Measurements from ENCODE around the gene UPK2.

The UPK2 gene

DNA sequence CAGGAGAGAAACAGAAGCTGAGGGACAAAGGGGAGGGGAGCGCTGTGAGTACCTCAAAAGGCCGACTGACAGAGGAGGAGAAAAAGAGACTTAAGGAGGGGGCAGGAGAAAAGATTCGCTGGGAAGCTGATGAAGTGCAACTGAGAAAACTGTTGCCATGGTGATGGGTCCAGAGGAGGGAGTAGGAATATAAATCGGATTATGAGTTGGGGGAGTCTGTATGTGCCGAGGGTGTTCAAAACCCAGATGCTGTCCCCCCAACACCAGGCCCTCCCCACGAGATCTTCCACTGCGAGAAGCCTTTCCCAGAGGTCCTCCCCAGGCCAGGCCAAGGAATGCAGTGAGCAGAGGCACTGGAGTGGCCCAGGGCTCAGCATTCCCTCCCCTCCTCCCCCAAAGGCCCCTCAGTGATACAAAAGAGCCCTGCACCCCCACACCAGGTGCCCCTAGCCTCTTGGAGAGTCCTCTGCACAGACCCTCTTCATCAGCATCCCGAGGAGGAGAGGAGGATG, 16.6 kb upstream of the UPK2 start:
- TF ChIP-seq GATA2 (IDR thresholded peaks at IDR 0.05; ENCODE audit: low read depth, low read length) (no peak), GATA3 (IDR thresholded peaks at IDR 0.05; ENCODE audit: low read depth, low read length) (no peak)

DNA sequence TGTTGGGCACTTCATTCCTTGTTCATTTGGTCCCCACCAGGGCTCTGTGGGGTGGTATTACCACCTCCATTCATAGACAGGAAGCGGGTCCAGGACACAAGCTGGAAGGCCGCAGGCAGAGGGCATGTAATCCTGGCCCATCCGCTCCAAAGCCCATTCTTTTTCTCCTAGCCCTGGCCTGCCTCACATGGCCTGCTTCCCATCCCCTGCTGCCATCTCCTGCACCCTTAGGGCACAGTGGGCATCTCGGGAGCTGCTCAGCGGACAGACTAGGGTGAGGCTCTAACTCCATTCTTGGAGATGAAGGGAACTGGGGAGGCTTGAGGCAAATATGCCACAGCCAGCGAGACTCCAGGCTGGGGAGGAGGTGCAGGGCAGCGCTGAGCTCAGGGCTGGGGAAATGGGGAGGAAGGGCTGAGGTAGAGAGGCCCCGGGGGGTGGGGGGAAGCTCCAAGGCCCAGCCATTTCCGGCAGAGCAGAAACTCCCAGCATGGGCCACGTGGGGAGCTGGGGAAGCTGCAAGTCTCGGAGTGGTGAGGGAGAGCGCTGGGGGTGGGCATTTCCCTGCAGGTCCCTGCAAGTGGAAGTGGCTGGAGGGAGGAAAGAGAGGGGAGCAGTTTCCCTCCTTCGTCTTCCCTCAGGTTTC, 16.0 kb upstream of the UPK2 start:
- TF ChIP-seq GATA3 (IDR thresholded peaks at IDR 0.05; ENCODE audit: low read depth, low read length) (no peak), GATA2 (IDR thresholded peaks at IDR 0.05; ENCODE audit: low read depth, low read length) (no peak)

DNA sequence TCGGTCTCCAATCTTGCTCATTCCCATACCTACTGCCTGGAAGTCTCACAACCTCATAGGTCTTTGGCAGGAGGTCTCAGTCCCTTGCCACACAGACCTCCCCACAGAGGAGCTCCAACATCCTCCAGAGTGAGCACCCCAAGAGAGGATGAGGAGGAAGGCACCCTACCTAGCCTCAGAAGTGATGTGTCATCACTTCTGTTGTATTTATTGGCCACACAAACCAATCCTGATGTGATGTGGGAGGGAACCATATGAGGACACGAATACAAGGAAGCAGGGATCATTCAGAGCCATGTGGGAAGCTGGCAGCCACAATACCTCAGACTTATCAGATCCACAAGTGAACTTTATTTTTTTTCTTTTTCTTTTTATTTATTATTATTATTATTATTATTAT, 9.0 kb upstream of the UPK2 start:
- TF ChIP-seq GATA2 (IDR thresholded peaks at IDR 0.05; ENCODE audit: low read depth, low read length) (no peak), GATA3 (IDR thresholded peaks at IDR 0.05; ENCODE audit: low read depth, low read length) (no peak)

DNA sequence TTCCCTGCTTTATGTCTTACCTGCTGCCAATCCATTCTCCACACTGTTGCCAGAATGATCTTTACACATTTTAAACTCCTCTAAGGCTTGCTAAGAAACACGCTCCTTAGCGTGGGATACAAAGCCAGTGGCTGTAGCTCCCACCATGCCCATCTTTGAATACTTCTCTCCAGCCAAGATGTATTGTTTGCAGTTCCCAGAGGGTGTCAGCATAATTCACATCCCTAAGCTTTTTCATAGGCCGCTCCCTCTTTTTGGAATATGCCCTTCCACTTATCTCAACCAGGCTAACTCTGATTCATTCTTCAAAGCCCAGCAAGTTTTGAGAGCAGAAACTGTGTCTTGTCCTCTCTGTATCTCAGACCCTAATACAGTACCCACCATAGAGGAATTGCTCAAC, 8.1 kb upstream of the UPK2 start:
- TF ChIP-seq GATA2 (IDR thresholded peaks at IDR 0.05; ENCODE audit: low read depth, low read length) (no peak), GATA3 (IDR thresholded peaks at IDR 0.05; ENCODE audit: low read depth, low read length) (no peak)

DNA sequence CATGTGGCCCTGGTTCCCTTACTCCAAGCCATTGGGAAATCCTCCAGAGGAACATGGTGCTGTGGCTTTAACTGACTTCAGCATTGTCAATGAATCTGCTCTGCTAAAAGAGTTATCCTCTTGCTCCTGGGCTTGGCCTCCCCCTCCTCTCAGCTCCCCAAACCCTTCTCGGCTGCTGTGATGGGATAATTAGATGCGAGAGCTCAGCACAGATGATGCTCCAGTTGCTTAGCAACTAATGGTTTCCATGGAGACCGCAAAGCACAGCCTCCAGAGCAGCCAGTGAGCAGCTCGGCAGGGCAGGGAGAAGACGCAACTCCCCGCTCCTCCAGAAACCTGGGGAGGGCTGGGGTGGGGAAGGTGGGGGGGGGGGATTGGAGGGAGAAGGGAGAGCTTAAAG, 2.8 kb upstream of the UPK2 start:
- TF ChIP-seq GATA2 (IDR thresholded peaks at IDR 0.05; ENCODE audit: low read depth, low read length) = peak; percentile 14; the same call in 1 of the 2 replicates
- no peak for TF ChIP-seq GATA3 (IDR thresholded peaks at IDR 0.05; ENCODE audit: low read depth, low read length)

DNA sequence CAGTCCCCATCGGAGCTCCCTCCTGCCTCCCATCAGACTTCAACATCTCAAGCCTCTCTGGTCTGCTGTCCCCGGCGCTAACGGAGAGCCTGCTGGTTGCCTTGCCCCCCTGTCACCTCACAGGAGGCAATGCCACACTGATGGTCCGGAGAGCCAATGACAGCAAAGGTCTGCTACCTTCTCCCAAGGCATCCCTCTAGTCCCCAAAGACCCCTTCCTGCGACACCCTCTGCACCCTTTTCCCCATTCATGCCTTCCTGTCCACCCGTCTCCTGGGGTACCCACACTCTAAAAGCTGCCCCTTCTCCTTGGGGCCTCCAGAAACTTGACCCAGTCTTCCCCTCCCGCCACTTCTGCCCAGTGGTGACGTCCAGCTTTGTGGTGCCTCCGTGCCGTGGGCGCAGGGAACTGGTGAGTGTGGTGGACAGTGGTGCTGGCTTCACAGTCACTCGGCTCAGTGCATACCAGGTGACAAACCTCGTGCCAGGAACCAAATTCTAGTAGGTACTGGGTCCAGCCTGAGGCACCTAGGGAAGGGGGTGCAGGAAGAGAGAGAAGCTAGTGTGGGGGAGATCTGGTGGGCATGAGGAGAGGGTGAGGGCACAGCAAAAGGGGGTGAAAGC, 860 bp downstream of the UPK2 start:
- no peak for TF ChIP-seq GATA3 (IDR thresholded peaks at IDR 0.05; ENCODE audit: low read depth, low read length)
- no peak for TF ChIP-seq GATA2 (IDR thresholded peaks at IDR 0.05; ENCODE audit: low read depth, low read length)

DNA sequence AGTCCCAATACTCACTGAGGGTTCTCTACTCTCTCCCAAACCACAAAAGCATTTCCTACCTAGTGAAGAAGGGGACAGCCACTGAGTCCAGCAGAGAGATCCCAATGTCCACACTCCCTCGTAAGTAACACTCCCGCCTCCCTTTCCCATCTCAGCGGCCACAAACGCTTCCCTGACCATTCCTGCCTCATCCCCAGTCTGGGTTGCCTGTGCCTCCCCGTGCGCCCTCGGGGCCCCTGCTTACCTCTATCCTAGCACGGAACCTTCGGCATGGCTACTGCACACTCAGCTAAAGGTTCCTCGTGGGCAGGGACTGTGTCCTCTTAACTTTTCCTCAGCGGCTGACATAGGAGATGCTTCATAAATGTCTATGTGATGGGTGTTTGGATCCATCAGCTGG, 1.5 kb downstream of the UPK2 start:
- TF ChIP-seq GATA2 (IDR thresholded peaks at IDR 0.05; ENCODE audit: low read depth, low read length) (no peak), GATA3 (IDR thresholded peaks at IDR 0.05; ENCODE audit: low read depth, low read length) (no peak)

DNA sequence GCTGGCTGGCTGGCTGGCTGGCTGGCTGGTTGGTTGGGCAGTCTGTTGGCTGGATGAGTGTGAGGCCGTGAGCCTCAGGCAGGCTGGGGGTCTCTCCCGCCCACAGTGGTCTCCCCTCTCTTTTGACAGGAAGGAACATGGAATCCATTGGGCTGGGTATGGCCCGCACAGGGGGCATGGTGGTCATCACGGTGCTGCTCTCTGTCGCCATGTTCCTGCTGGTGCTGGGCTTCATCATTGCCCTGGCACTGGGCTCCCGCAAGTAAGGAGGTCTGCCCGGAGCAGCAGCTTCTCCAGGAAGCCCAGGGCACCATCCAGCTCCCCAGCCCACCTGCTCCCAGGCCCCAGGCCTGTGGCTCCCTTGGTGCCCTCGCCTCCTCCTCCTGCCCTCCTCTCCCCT, 1.9 kb downstream of the UPK2 start:
- TF ChIP-seq GATA2 (IDR thresholded peaks at IDR 0.05; ENCODE audit: low read depth, low read length) (no peak), GATA3 (IDR thresholded peaks at IDR 0.05; ENCODE audit: low read depth, low read length) (no peak)

DNA sequence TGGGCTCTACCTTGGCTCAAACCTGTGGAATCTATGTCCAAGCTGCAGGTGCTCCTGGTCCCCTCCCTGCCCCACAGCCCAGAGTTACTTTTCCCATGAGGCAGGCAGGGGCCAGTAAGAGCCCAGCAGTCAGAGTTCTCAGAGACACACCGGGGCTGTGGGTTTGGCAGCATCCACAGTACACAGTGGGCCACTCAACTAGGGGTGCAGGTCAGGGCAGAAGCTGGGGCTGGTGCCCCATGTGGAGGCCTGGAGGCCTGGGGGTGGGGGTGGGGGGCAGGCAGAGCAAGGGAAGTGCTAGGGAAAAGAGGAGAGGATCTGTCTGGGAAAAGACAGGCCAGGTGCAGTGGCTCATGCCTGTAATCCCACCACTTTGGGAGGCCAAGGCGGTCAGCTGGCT, 2.5 kb downstream of the UPK2 start:
- TF ChIP-seq GATA2 (IDR thresholded peaks at IDR 0.05; ENCODE audit: low read depth, low read length) (no peak), GATA3 (IDR thresholded peaks at IDR 0.05; ENCODE audit: low read depth, low read length) (no peak)

DNA sequence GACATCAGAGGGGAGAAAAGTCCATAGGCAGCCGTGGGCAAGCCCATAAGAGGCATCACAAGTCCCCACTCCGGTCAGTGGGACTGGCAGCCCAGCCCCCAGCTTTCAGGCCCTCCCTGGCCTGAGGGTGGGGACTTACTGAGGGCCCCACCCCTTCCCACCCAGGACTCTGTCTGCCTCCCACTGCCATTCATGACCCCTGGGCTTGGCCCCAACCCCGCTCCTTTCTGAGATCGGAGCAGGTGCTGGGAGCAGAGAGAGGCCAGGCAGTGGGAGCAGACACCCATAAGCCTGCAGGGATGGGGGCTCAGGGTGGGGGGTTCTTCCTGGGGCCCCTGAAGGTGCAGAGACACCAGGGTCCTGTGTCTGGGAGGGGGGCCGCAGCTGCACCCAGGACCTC, 5.1 kb downstream of the UPK2 start:
- no peak for TF ChIP-seq GATA2 (IDR thresholded peaks at IDR 0.05; ENCODE audit: low read depth, low read length)
- TF ChIP-seq GATA3 (IDR thresholded peaks at IDR 0.05; ENCODE audit: low read depth, low read length) = no peak

DNA sequence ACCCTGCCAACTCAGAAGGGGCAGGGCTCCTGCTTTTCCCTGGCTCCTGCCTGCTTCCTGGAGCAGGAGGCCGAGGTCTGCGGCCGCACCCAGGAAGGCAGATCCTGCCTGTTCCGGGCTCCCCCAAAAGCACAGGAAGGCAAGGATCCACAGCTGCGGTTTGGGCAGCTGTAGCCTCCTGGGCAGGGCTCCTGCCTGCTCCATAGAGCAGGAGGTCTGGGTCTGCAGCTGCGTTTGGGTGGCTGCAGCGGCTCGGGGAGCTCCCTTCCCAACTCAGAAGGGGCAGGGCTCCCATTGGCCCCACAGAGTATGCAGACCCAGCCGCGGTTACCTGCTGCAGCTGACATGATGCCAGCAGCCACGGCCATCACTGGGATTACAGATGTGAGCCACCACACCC, 5.5 kb downstream of the UPK2 start:
- TF ChIP-seq GATA2 (IDR thresholded peaks at IDR 0.05; ENCODE audit: low read depth, low read length) (no peak), GATA3 (IDR thresholded peaks at IDR 0.05; ENCODE audit: low read depth, low read length) (no peak)

DNA sequence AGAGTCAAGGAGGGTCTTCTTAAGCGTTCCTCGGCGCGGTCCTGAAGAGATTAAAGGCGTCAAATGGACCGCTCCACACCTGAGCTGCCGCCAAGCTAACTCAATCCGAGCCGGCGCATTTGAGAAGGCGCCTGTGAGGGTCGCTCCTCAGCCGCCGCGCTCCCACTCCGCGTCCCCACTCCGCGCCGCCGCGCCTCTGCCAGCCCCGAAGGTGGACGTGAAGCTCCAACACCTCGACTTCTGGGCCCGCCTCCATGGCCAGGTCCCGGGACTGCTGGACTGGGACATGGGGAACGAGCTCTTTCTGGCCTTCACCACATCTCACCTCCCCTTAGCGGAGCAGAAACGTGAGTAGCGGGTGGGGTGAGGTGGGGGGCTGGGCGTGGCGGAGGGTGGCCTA, 15.5 kb downstream of the UPK2 start, which contains the start of gene FOXR1:
Gene FOXR1 (plus strand): TSS at position 116 of the 400 bp plus-strand sequence. CDS start 171 bp downstream, at position 287.
- TF ChIP-seq GATA3 (IDR thresholded peaks at IDR 0.05; ENCODE audit: low read depth, low read length) = no peak
- no peak for TF ChIP-seq GATA2 (IDR thresholded peaks at IDR 0.05; ENCODE audit: low read depth, low read length)

DNA sequence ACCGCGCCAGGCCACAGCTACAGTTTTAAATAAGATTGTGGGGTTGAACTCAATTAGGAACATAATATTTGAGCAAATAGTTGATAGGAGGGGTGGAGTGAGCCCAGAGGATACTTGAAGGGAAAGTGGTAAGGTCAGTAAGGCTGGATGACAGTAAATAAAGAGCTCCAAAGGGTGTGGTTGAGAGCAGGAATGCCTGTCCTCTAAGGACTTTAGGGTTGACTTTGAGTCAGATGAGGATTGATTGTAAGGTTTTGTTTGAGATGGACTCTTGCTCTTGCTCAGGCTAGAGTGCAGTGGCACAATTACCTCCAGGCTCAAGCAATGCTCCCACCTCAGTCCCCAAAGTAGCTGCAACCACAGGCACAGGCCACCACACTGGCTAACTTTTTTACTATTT, 17.9 kb downstream of the UPK2 start:
- TF ChIP-seq GATA3 (IDR thresholded peaks at IDR 0.05; ENCODE audit: low read depth, low read length) (no peak), GATA2 (IDR thresholded peaks at IDR 0.05; ENCODE audit: low read depth, low read length) (no peak)

DNA sequence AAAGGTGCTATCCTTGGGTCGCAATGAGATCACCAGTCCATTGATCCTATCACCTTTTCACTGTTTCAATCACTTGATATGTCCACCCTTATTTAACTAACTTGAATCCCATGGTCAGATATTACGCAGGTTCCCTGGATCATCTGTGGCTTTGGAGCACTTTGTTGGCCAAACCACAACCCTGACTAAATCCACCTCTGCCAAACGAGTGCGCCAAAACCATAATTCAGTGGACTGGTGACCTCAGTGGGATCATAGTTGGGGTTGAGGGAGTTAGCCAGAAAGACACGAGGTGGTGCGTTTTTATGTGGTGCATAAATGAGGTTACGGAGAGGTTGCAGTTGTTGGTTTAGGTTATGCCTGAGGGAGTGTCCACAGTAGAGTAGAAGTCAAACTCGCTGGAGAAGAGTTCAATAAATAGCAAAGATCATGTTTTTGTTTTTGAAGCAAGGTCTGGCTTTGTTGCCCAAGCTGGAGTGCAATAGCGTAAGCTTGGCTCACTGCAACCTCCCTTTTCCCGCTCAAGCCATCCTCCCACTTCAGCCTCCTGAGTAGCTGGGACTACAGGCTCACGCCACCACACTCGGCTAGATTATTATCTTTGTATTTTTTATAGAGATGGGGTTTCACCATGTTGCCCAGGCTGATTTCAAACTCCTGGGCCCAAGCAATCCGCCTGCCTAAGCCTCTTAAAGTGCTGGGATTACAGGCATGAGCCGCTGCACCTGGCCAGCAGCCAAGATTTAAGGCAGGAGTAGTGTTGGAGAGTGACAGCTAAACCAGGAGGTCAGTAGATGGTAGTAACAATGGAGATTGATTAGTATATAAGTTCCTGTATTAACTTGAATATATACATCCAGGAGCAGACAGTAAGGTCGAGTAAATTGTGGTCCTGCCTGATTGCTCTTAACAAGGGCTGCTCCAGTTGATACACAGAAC, 19.9 kb downstream of the UPK2 start:
- TF ChIP-seq GATA2 (IDR thresholded peaks at IDR 0.05; ENCODE audit: low read depth, low read length) (no peak), GATA3 (IDR thresholded peaks at IDR 0.05; ENCODE audit: low read depth, low read length) (no peak)

Measured in SH-SY5Y (cell line).